Testis (tissue), 3 donors: ENCODE measurements around the gene RRP1B. TPM values are rescaled to one million over a fixed set of nuclear protein-coding genes. Genes with fewer than 3 reads are reported as not detected.

Experiments used
- DNase-seq: peaks from one replicate; pipeline ENCODE4 v3.0.0-alpha.2; 2019
- H3K27ac ChIP-seq, 2 donors: fragments of 200-600 bp; sonication (generic); one replicate each; pipeline ENCODE4 v1.5.1; 2019
- H3K27me3 ChIP-seq: fragments of 200-600 bp; sonication (generic); one replicate; pipeline ENCODE4 v1.5.1; 2019
- H3K36me3 ChIP-seq: fragments of 200-600 bp; sonication (generic); one replicate; pipeline ENCODE4 v1.5.1; 2017; ENCODE audit warnings: low read depth; ENCODE audit errors: missing control alignments
- H3K4me1 ChIP-seq: fragments of 200-600 bp; sonication (generic); one replicate; pipeline ENCODE4 v1.5.1; 2019
- H3K4me3 ChIP-seq, 2 donors: fragments of 200-600 bp; sonication (generic); one replicate each; pipeline ENCODE4 v1.5.1; 2017 to 2019
- H3K9me3 ChIP-seq: fragments of 200-600 bp; sonication (generic); one replicate; pipeline ENCODE4 v1.5.1; 2017
- CTCF ChIP-seq, 3 experiments: fragments of 450-650 bp in 2 of 3; fragments of 200-600 bp in 1 of 3; sonication (generic) in 1 of 3; IDR thresholded peaks; one replicate each; pipeline ENCODE4 v1.5.1; 2016 to 2019; ENCODE audit warnings: antibody characterized with exemption in 3 of 3, mild to moderate bottlenecking in 2 of 3, moderate library complexity in 1 of 3
- POLR2A ChIP-seq: fragments of 450-650 bp; IDR thresholded peaks from one replicate; pipeline ENCODE4 v1.6.1; 2017; ENCODE audit warnings: antibody characterized with exemption, mild to moderate bottlenecking, moderate library complexity
- WGBS, 2 donors: methylation state at CpG; one replicate each; pipeline ENCODE4 v1.1.5; 2018; 5-methylcytosine and 5-hydroxymethylcytosine counted together
- intact Hi-C: fragments of 100-400 bp; cut with DNase I; formaldehyde crosslinking; loops from one replicate; pipeline ENCODE4 v1.15.1; 2023; ENCODE audit warnings: low total_unique reads
- polyA plus RNA-seq: library from polyadenylated mRNA; stranded (reverse); fragments of 350-450 nt; fragmentation: Illumina TruSeq; extraction: RNeasy Lipid Tissue Mini Kit (QIAGEN cat#74804); gene quantifications from one replicate; pipeline ENCODE4 v1.2.3, GENCODE V29; 2014; ENCODE audit warnings: low read depth, low replicate concordance; ENCODE audit not compliant: insufficient read depth
- total RNA-seq, 2 donors: library from RNA; depleted of rRNA; stranded (reverse); fragments of >200 nt; gene quantifications; one replicate each; pipeline ENCODE4 v1.2.3, GENCODE V29; 2016

RRP1B gene
- total and polyA plus RNA-seq, 3 donors from 2014 or later: 27.8 to 48.6 (median 44.8) TPM

GRCh38 chr21:43701936-43702784 lies 42.8 kb downstream of the RRP1B start:
- Histone ChIP-seq H3K27me3 (no peaks in the 10 kb centered on the region), H3K36me3 (no peaks in the 10 kb centered on the region), H3K27ac (no peak overlapping the region), H3K4me1 (peaks cover 18% of the 10 kb centered on the region), H3K4me3 (no peak overlapping the region), H3K9me3 (no peaks in the 10 kb centered on the region)
- intact Hi-C loops: no loop called here
- TF ChIP-seq CTCF (IDR thresholded peaks at IDR 0.05) (no peak), POLR2A (no peak)
- WGBS, 2 donors: 78 to 86% methylated on average over 22 to 29 of the region's 29 CpGs
- DNase-seq: no peak

GRCh38 chr21:43702785-43703034 lies 43.4 kb downstream of the RRP1B start:
- 50 to 64% methylated on average over 12 of the region's 12 CpGs for WGBS, 2 donors
- H3K4me1 ChIP-seq: peaks cover 18% of the 10 kb centered on the region
- H3K36me3 ChIP-seq: no peaks in the 10 kb centered on the region
- no peaks in the 10 kb centered on the region for H3K27me3 ChIP-seq
- no peak overlapping the region for H3K4me3 ChIP-seq
- no peaks in the 10 kb centered on the region for H3K9me3 ChIP-seq
- H3K27ac ChIP-seq: no peak overlapping the region
- TF ChIP-seq CTCF (IDR thresholded peaks at IDR 0.05) (no peak), POLR2A (no peak)
- intact Hi-C loops: no loop called here
- no peak for DNase-seq

- TF ChIP-seq CTCF (IDR thresholded peaks at IDR 0.05): no peak
- no peak for TF ChIP-seq POLR2A
- Histone ChIP-seq H3K27me3 (no peaks in the 10 kb centered on the region), H3K27ac (no peak overlapping the region), H3K4me1 (peaks cover 18% of the 10 kb centered on the region), H3K4me3 (no peak overlapping the region), H3K36me3 (no peaks in the 10 kb centered on the region), H3K9me3 (no peaks in the 10 kb centered on the region)
- DNase-seq: peak; percentile 79
- intact Hi-C loops: no loop called here
- WGBS, 2 donors: 46 to 49% methylated on average over 27 to 29 of the region's 29 CpGs
Measured at GRCh38 chr21:43703035-43703880, 43.9 kb downstream of the RRP1B start.

GRCh38 chr21:43707462-43707861 lies 48.1 kb downstream of the RRP1B start:
- no peaks in the 10 kb centered on the region for H3K9me3 ChIP-seq
- H3K27me3 ChIP-seq: no peaks in the 10 kb centered on the region
- no peak overlapping the region for H3K4me3 ChIP-seq
- H3K4me1 ChIP-seq: peaks cover 10% of the 10 kb centered on the region
- no peaks in the 10 kb centered on the region for H3K36me3 ChIP-seq
- WGBS, 2 donors: 83 to 93% methylated on average over 9 of the region's 9 CpGs
- no peak overlapping the region for H3K27ac ChIP-seq
- TF ChIP-seq CTCF (IDR thresholded peaks at IDR 0.05): no peak
- no peak for DNase-seq
- intact Hi-C loops: no loop called here
